Rectal smooth muscle tissue (tissue), 1 donor: Measurements from ENCODE around the gene YAE1.

Experiments used
- H3K27ac ChIP-seq: one replicate; pipeline ENCODE4 v1.7.0; 2013; ENCODE audit warnings: low read depth, low read length, inconsistent platforms
- H3K27me3 ChIP-seq: one replicate; pipeline ENCODE4 v1.7.0; 2013; ENCODE audit warnings: low read length; ENCODE audit not compliant: control insufficient read depth, insufficient read depth
- H3K36me3 ChIP-seq: one replicate; pipeline ENCODE4 v1.7.0; 2013; ENCODE audit warnings: low read length; ENCODE audit not compliant: control insufficient read depth, insufficient read depth
- H3K4me1 ChIP-seq: one replicate; pipeline ENCODE4 v1.7.0; 2013; ENCODE audit warnings: low read length; ENCODE audit not compliant: control insufficient read depth, insufficient read depth
- H3K4me3 ChIP-seq: one replicate; pipeline ENCODE4 v1.7.0; 2013; ENCODE audit warnings: low read length
- H3K9ac ChIP-seq: one replicate; pipeline ENCODE4 v1.7.0; 2013; ENCODE audit warnings: low read length

Gene YAE1

GRCh38 chr7:39615350-39615975 is 49.3 kb downstream of the YAE1 start:
- Histone ChIP-seq H3K4me1 (no peaks in the 10 kb centered on the region), H3K4me3 (no peak overlapping the region), H3K27ac (no peak overlapping the region), H3K27me3 (no peaks in the 10 kb centered on the region), H3K36me3 (no peaks in the 10 kb centered on the region), H3K9ac (no peak overlapping the region)

- Histone ChIP-seq H3K27me3 (no peaks in the 10 kb centered on the region), H3K9ac (no peak overlapping the region), H3K4me3 (no peak overlapping the region), H3K27ac (no peak overlapping the region), H3K36me3 (no peaks in the 10 kb centered on the region), H3K4me1 (no peaks in the 10 kb centered on the region)
Measured at GRCh38 chr7:39616138-39616537, 49.9 kb downstream of the YAE1 start.

- Histone ChIP-seq H3K27ac (no peak overlapping the region), H3K27me3 (no peaks in the 10 kb centered on the region)
Measured at GRCh38 chr7:39617005-39617404, 50.8 kb downstream of the YAE1 start.

GRCh38 chr7:39618868-39619267 is 52.7 kb downstream of the YAE1 start:
- Histone ChIP-seq H3K27me3 (no peaks in the 10 kb centered on the region), H3K27ac (no peak overlapping the region), H3K36me3 (no peaks in the 10 kb centered on the region)

More at GRCh38 chr7:39617005-39617404, 50.8 kb downstream of the YAE1 start:
- H3K4me3 ChIP-seq = no peak overlapping the region
- H3K9ac ChIP-seq = no peak overlapping the region
- H3K36me3 ChIP-seq = no peaks in the 10 kb centered on the region
- H3K4me1 ChIP-seq = no peaks in the 10 kb centered on the region

GRCh38 chr7:39620486-39620885 is 54.3 kb downstream of the YAE1 start:
- Histone ChIP-seq H3K4me1 (peaks cover 12% of the 10 kb centered on the region), H3K27me3 (no peaks in the 10 kb centered on the region), H3K27ac (no peak overlapping the region), H3K9ac (no peak overlapping the region), H3K4me3 (no peak overlapping the region), H3K36me3 (no peaks in the 10 kb centered on the region)

More at GRCh38 chr7:39618868-39619267, 52.7 kb downstream of the YAE1 start:
- no peak overlapping the region for H3K4me3 ChIP-seq
- peaks cover 4% of the 10 kb centered on the region for H3K4me1 ChIP-seq
- H3K9ac ChIP-seq = no peak overlapping the region

- Histone ChIP-seq H3K27ac (no peak overlapping the region), H3K9ac (no peak overlapping the region), H3K4me1 (peaks cover 16% of the 10 kb centered on the region), H3K27me3 (no peaks in the 10 kb centered on the region), H3K4me3 (no peak overlapping the region), H3K36me3 (no peaks in the 10 kb centered on the region)
Measured at GRCh38 chr7:39621261-39621660, 55.1 kb downstream of the YAE1 start.

- Histone ChIP-seq H3K27me3 (no peaks in the 10 kb centered on the region), H3K36me3 (no peaks in the 10 kb centered on the region), H3K4me3 (no peak overlapping the region), H3K9ac (no peak overlapping the region), H3K27ac (no peak overlapping the region), H3K4me1 (peaks cover 16% of the 10 kb centered on the region)
Measured at GRCh38 chr7:39621784-39622411, 55.7 kb downstream of the YAE1 start.
